HCT116 (cell line): ENCODE results near the gene NAA11.

Source experiments
- CBX3 ChIP-seq: IDR thresholded peaks from 2 replicates; pipeline ENCODE4 v1.6.1; 2012; ENCODE audit warnings: low read depth
- EZH2 ChIP-seq: fragments of 200-600 bp; sonication (generic); IDR thresholded peaks from 2 replicates; pipeline ENCODE4 v1.6.1; 2017; ENCODE audit warnings: antibody characterized with exemption, mixed run types
- POLR2A ChIP-seq: IDR thresholded peaks from 2 replicates; pipeline ENCODE4 v1.7.0; 2011; ENCODE audit warnings: borderline replicate concordance; ENCODE audit not compliant: insufficient read depth, insufficient read length; ENCODE audit errors: extremely low read depth
- RAD21 ChIP-seq: IDR thresholded peaks from 2 replicates; pipeline ENCODE4 v1.6.1; 2012; ENCODE audit warnings: low read depth, mild to moderate bottlenecking
- TCF7L2 ChIP-seq: IDR thresholded peaks from 2 replicates; pipeline ENCODE4 v1.7.0; 2011; ENCODE audit warnings: borderline replicate concordance, inconsistent platforms; ENCODE audit not compliant: insufficient read depth, insufficient read length; ENCODE audit errors: extremely low read depth
- ZNF274 ChIP-seq: fragments of 200-500 bp; sonication (Bioruptor generic); IDR thresholded peaks from 2 replicates; pipeline ENCODE4 v1.6.1; 2014; ENCODE audit warnings: mild to moderate bottlenecking, low read depth, low read length, inconsistent platforms
- TF ChIP-seq, protein P1 (sequence below), 3 experiments: fragments of 200-600 bp in 1 of 3; sonication (generic) in 1 of 3; IDR thresholded peaks in 2 of 3; conservative IDR thresholded peaks in 1 of 3; 2 replicates each; pipeline ENCODE4 v1.5.1; 2012 to 2017; ENCODE audit warnings: low read depth in 2 of 3, low read length in 2 of 3, antibody characterized with exemption in 1 of 3, borderline replicate concordance in 1 of 3, control low read depth in 1 of 3, mild to moderate bottlenecking in 1 of 3, mixed read lengths in 1 of 3, mixed run types in 1 of 3, moderate library complexity in 1 of 3; ENCODE audit not compliant: insufficient read depth in 1 of 3
- TF ChIP-seq, protein P2 (sequence below): IDR thresholded peaks from 2 replicates; pipeline ENCODE4 v1.6.1; 2011; ENCODE audit warnings: mild to moderate bottlenecking, low read length, moderate library complexity; ENCODE audit not compliant: insufficient replicate concordance; ENCODE audit errors: extremely low read depth

DNA sequence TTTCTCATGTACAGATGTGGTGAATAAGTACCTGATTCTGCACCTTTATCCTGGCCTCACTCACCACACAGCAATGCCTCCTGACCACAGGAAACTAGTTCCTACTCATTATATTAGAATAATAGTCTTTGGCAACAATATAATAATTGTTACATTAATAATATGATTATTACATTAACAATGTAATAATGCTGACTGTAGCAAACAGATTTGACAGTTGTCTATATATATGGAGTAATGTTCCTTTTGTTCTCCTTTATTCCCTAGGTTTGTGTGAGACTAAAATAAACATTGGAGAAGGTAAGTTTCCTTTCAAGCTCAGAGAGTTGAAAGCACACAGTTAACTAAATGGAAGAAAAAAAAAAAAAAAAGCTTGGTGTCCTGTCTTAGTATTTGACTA is 40.6 kb upstream of the NAA11 start:
- TF ChIP-seq RAD21 (no peak), CBX3 (no peak), TCF7L2 (no peak), POLR2A (no peak), EZH2 (no peak), ZNF274 (no peak)
- TF ChIP-seq, protein P1, sequence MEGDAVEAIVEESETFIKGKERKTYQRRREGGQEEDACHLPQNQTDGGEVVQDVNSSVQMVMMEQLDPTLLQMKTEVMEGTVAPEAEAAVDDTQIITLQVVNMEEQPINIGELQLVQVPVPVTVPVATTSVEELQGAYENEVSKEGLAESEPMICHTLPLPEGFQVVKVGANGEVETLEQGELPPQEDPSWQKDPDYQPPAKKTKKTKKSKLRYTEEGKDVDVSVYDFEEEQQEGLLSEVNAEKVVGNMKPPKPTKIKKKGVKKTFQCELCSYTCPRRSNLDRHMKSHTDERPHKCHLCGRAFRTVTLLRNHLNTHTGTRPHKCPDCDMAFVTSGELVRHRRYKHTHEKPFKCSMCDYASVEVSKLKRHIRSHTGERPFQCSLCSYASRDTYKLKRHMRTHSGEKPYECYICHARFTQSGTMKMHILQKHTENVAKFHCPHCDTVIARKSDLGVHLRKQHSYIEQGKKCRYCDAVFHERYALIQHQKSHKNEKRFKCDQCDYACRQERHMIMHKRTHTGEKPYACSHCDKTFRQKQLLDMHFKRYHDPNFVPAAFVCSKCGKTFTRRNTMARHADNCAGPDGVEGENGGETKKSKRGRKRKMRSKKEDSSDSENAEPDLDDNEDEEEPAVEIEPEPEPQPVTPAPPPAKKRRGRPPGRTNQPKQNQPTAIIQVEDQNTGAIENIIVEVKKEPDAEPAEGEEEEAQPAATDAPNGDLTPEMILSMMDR (IDR thresholded peaks at IDR 0.05 in 2 of 3, conservative IDR thresholded peaks at IDR 0.05 in 1 of 3; ENCODE audit: borderline replicate concordance in 1 of 3, insufficient read depth in 1 of 3, low read depth in 2 of 3, low read length in 2 of 3), result no peak
- TF ChIP-seq, protein P2, sequence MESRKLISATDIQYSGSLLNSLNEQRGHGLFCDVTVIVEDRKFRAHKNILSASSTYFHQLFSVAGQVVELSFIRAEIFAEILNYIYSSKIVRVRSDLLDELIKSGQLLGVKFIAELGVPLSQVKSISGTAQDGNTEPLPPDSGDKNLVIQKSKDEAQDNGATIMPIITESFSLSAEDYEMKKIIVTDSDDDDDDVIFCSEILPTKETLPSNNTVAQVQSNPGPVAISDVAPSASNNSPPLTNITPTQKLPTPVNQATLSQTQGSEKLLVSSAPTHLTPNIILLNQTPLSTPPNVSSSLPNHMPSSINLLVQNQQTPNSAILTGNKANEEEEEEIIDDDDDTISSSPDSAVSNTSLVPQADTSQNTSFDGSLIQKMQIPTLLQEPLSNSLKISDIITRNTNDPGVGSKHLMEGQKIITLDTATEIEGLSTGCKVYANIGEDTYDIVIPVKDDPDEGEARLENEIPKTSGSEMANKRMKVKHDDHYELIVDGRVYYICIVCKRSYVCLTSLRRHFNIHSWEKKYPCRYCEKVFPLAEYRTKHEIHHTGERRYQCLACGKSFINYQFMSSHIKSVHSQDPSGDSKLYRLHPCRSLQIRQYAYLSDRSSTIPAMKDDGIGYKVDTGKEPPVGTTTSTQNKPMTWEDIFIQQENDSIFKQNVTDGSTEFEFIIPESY, result no peak
